ENCODE results near the gene FERMT1.

The FERMT1 gene

GRCh38 chr20:6122873-6123648, at the start of gene FERMT1:
Gene FERMT1 (minus strand): TSS chr20:6123030. CDS start chr20:6119554, 3,476 bp downstream.
- DNase-seq = peak; percentile 94

GRCh38 chr20:6169251-6169650, 46.4 kb upstream of the FERMT1 start:
- peak; percentile 37 for DNase-seq

GRCh38 chr20:6168204-6168603, 45.4 kb upstream of the FERMT1 start:
- DNase-seq = no peak

GRCh38 chr20:6165346-6165745, 42.5 kb upstream of the FERMT1 start:
- DNase-seq = no peak

- peak; percentile 17 for DNase-seq
Measured at GRCh38 chr20:6164421-6165341, 41.9 kb upstream of the FERMT1 start.

GRCh38 chr20:6160736-6161135, 37.9 kb upstream of the FERMT1 start:
- no peak for DNase-seq

- DNase-seq = peak; percentile 41
Measured at GRCh38 chr20:6157345-6157744, 34.5 kb upstream of the FERMT1 start.

- DNase-seq = no peak
Measured at GRCh38 chr20:6152777-6153176, 29.9 kb upstream of the FERMT1 start.

GRCh38 chr20:6148073-6148472, 25.2 kb upstream of the FERMT1 start:
- DNase-seq = no peak

GRCh38 chr20:6142348-6142993, 19.6 kb upstream of the FERMT1 start:
- DNase-seq = peak; percentile 80

GRCh38 chr20:6140947-6141346, 18.1 kb upstream of the FERMT1 start:
- peak; percentile 61 for DNase-seq

- no peak for DNase-seq
Measured at GRCh38 chr20:6135347-6135746, 12.5 kb upstream of the FERMT1 start.

GRCh38 chr20:6134592-6134991, 11.8 kb upstream of the FERMT1 start:
- peak; percentile 11 for DNase-seq

GRCh38 chr20:6130045-6130444, 7.2 kb upstream of the FERMT1 start:
- no peak for DNase-seq

- DNase-seq = no peak
Measured at GRCh38 chr20:6127825-6128224, 5.0 kb upstream of the FERMT1 start.

GRCh38 chr20:6126846-6127245, 4.0 kb upstream of the FERMT1 start:
- DNase-seq = no peak

- no peak for DNase-seq
Measured at GRCh38 chr20:6123649-6124014, 802 bp upstream of the FERMT1 start.

- DNase-seq = peak; percentile 88
Measured at GRCh38 chr20:6122111-6122872, 538 bp downstream of the FERMT1 start.

- DNase-seq = peak; percentile 9
Measured at GRCh38 chr20:6121504-6121903, 1.3 kb downstream of the FERMT1 start.

GRCh38 chr20:6120491-6120988, 2.3 kb downstream of the FERMT1 start:
- no peak for DNase-seq

- DNase-seq = no peak
Measured at GRCh38 chr20:6116758-6117157, 6.1 kb downstream of the FERMT1 start.

GRCh38 chr20:6115221-6115895, 7.5 kb downstream of the FERMT1 start:
- no peak for DNase-seq

All from DMS53 (cell line).